Smooth muscle cell (in vitro differentiated cells): ENCODE data around the gene TCF7L2. TPM values are rescaled to one million over a fixed set of nuclear protein-coding genes. Genes with fewer than 3 reads are reported as not detected.
A peak's percentile ranks its signal among the peaks of the same experiment; 100 is the strongest.

Source experiments
- DNase-seq: peaks from one replicate; lab custom pipeline; 2025; ENCODE audit not compliant: unreplicated experiment; lab: John Stamatoyannopoulos, UW
- H2AFZ ChIP-seq: fragments of 200-600 bp; sonication (generic); 2 replicates; pipeline ENCODE4 v1.6.0; 2016; ENCODE audit warnings: antibody characterized with exemption, low read depth, mild to moderate bottlenecking
- H3F3A ChIP-seq: fragments of 200-600 bp; sonication (generic); 2 replicates; pipeline ENCODE4 v1.6.0; 2017; ENCODE audit warnings: antibody characterized with exemption, low read depth
- H3K27ac ChIP-seq: fragments of 200-600 bp; sonication (generic); 2 replicates; pipeline ENCODE4 v1.5.1; 2016; ENCODE audit warnings: low read depth, mild to moderate bottlenecking
- H3K27me3 ChIP-seq: fragments of 200-600 bp; sonication (generic); 2 replicates; pipeline ENCODE4 v1.6.1; 2016; ENCODE audit warnings: low read depth, mild to moderate bottlenecking
- H3K36me3 ChIP-seq: fragments of 200-600 bp; sonication (generic); 2 replicates; pipeline ENCODE4 v1.5.1; 2016; ENCODE audit warnings: low read depth
- H3K4me1 ChIP-seq: fragments of 200-600 bp; sonication (generic); 2 replicates; pipeline ENCODE4 v1.5.1; 2016; ENCODE audit warnings: low read depth
- H3K4me2 ChIP-seq: fragments of 200-600 bp; sonication (generic); 2 replicates; pipeline ENCODE4 v1.6.0; 2016; ENCODE audit warnings: mild to moderate bottlenecking
- H3K4me3 ChIP-seq: fragments of 200-600 bp; sonication (generic); 2 replicates; pipeline ENCODE4 v1.5.1; 2016; ENCODE audit warnings: mild to moderate bottlenecking
- H3K79me2 ChIP-seq: fragments of 200-600 bp; sonication (generic); 2 replicates; pipeline ENCODE4 v1.6.0; 2016; ENCODE audit warnings: low read depth, mild to moderate bottlenecking
- H3K9ac ChIP-seq: fragments of 200-600 bp; sonication (generic); 2 replicates; pipeline ENCODE4 v1.6.0; 2016; ENCODE audit warnings: low read depth
- H3K9me3 ChIP-seq: fragments of 200-600 bp; sonication (generic); replicated peaks from 2 replicates; pipeline ENCODE4 v1.5.1; 2016; ENCODE audit warnings: low read depth
- H4K20me1 ChIP-seq: fragments of 200-600 bp; sonication (generic); 2 replicates; pipeline ENCODE4 v1.6.0; 2016; ENCODE audit warnings: low read depth
- CTCF ChIP-seq: fragments of 200-600 bp; sonication (generic); IDR thresholded peaks from 2 replicates; pipeline ENCODE4 v1.5.1; 2017; ENCODE audit warnings: borderline replicate concordance, mild to moderate bottlenecking, antibody characterized with exemption; ENCODE audit not compliant: insufficient read depth, poor library complexity, severe bottlenecking
- WGBS: methylation state at CpG from one replicate; pipeline ENCODE4 v1.1.7; 2016; ENCODE audit warnings: low lambda C conversion rate; 5-methylcytosine and 5-hydroxymethylcytosine counted together
- polyA plus RNA-seq: library from polyadenylated mRNA; unstranded; fragments of >200 nt; fragmentation: Nextera tagmentation; extraction: Ambion mirVana; gene quantifications from 2 replicates; pipeline ENCODE4 v1.2.1, GENCODE V29; 2016
- total RNA-seq: library from RNA; depleted of rRNA; stranded (reverse); fragments of >200 nt; gene quantifications from 2 replicates; pipeline ENCODE4 v1.2.3, GENCODE V29; 2014

Gene TCF7L2
- total and polyA plus RNA-seq, 2 experiments from 2014 or later, result 14.6 to 17.7 TPM

- no peaks in the 10 kb centered on the region for H3K27me3 ChIP-seq
- peaks cover 84% of the 10 kb centered on the region for H3K79me2 ChIP-seq
Measured at GRCh38 chr10:113027574-113028455, 77.8 kb downstream of the TCF7L2 start.

DNA sequence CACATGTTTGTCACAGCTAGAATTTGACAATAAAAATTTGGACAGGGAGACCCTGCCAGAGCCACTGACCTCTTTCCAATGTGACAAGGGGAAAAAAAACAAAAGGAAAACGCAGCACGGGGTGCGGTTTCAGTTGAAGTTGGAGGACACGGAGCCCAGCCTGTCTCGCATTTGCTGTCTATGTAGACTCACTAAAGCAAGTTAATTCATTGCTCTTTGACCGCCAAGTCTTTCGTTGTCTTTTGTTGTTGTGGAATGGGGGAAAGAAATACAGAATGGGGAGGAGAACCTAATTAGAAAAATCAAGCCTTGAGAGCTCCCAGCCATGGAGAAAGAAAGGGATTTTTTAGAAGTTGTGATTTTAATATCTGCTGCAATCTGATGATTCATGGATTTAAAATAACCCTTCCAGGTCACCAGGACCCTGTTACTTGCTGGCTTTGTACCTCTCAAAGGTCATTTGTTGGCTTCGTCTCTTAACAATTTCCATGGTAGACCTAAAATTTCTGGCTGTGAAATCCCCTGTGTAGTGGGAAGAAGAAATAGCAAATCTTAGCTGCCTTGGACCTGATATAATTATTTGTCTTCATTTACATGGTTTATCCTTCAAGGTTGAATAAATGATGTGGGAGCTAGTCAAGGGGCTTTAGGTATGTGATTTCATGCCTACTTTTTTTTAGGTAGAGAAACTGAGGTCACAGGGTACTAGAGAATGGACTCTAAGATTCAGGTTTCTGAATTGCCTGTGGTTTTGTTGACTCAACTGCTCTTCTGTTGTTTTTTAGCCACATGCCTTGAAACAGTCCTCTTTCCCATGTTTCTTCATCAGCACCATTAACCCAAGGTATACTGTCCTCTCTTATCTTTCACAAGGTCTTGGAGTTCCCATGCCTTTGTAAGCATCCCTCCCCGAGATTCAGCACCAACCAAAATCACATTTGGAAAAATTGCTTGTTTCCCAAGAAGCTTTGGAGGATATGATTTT lies 78.7 kb downstream of the TCF7L2 start:
- no peak for DNase-seq
- H3F3A ChIP-seq, result peaks cover 28% of the 10 kb centered on the region
- H4K20me1 ChIP-seq, result peaks cover 74% of the 10 kb centered on the region
- no peaks in the 10 kb centered on the region for H3K36me3 ChIP-seq
- peak overlapping the region; percentile 74 for H3K4me2 ChIP-seq
- peaks cover 84% of the 10 kb centered on the region for H3K79me2 ChIP-seq
- no peak overlapping the region for H2AFZ ChIP-seq
- H3K27ac ChIP-seq, result peak overlapping the region; percentile 67
- no peak overlapping the region for H3K4me3 ChIP-seq
- peaks cover 60% of the 10 kb centered on the region for H3K4me1 ChIP-seq
- H3K9me3 ChIP-seq, result no peaks in the 10 kb centered on the region
- 63% methylated on average over 9 of the region's 9 CpGs for WGBS
- TF ChIP-seq CTCF, result no peak
- peak overlapping the region; percentile 1 for H3K9ac ChIP-seq
- H3K27me3 ChIP-seq, result no peaks in the 10 kb centered on the region

More at GRCh38 chr10:113027574-113028455, 77.8 kb downstream of the TCF7L2 start:
- peaks cover 28% of the 10 kb centered on the region for H3F3A ChIP-seq
- 9% methylated on average over 15 of the region's 15 CpGs for WGBS
- no peak overlapping the region for H3K4me3 ChIP-seq
- no peak overlapping the region for H2AFZ ChIP-seq
- H3K9ac ChIP-seq, result no peak overlapping the region
- no peak for TF ChIP-seq CTCF
- no peak for DNase-seq
- H3K27ac ChIP-seq, result peak overlapping the region; percentile 67
- H4K20me1 ChIP-seq, result peaks cover 75% of the 10 kb centered on the region
- H3K4me1 ChIP-seq, result peaks cover 60% of the 10 kb centered on the region
- no peaks in the 10 kb centered on the region for H3K36me3 ChIP-seq
- H3K9me3 ChIP-seq, result no peaks in the 10 kb centered on the region
- peak overlapping the region; percentile 74 for H3K4me2 ChIP-seq

GRCh38 chr10:113030453-113030852 lies 80.4 kb downstream of the TCF7L2 start:
- peaks cover 63% of the 10 kb centered on the region for H4K20me1 ChIP-seq
- peak overlapping the region; percentile 68 for H3K27ac ChIP-seq
- no peak overlapping the region for H3K9ac ChIP-seq
- H3K27me3 ChIP-seq, result no peaks in the 10 kb centered on the region
- peaks cover 31% of the 10 kb centered on the region for H3F3A ChIP-seq
- H3K4me2 ChIP-seq, result peak overlapping the region; percentile 40
- H3K36me3 ChIP-seq, result no peaks in the 10 kb centered on the region
- peaks cover 82% of the 10 kb centered on the region for H3K79me2 ChIP-seq
- no peak overlapping the region for H3K4me3 ChIP-seq
- H2AFZ ChIP-seq, result no peak overlapping the region
- peaks cover 64% of the 10 kb centered on the region for H3K4me1 ChIP-seq
- DNase-seq, result no peak
- WGBS, result 4% methylated on average over 1 of the region's 1 CpG
- TF ChIP-seq CTCF, result no peak
- H3K9me3 ChIP-seq, result no peaks in the 10 kb centered on the region
